GM19324 (cell line): Measurements from ENCODE around the gene FLCN.
"Not testable (repeated sequence)": the region's sequence is repeated elsewhere in the genome, so short reads cannot be mapped to it uniquely, and the experiment has no call there.

ENCODE experiments used
- ATAC-seq: cut with Tn5 transposase; IDR thresholded peaks from one replicate; pipeline ENCODE4 v1.9.1; 2021; ENCODE audit warnings: mild to moderate bottlenecking, moderate library complexity; ENCODE audit not compliant: unreplicated experiment, low FRiP score

FLCN gene

GRCh38 chr17:17214646-17215436, 22.1 kb downstream of the FLCN start:
- no peak for ATAC-seq

- ATAC-seq: no peak
Measured at GRCh38 chr17:17213775-17214174, 23.2 kb downstream of the FLCN start.

- no peak for ATAC-seq
Measured at GRCh38 chr17:17207998-17208397, 29.0 kb downstream of the FLCN start.

GRCh38 chr17:17206913-17207335, 30.0 kb downstream of the FLCN start:
- ATAC-seq: no peak

- ATAC-seq: peak; percentile 53
Measured at GRCh38 chr17:17206124-17206912, 30.6 kb downstream of the FLCN start, which contains the start of gene PLD6. Gene PLD6 (minus strand): TSS chr17:17206333. CDS start chr17:17206286, 47 bp downstream.

GRCh38 chr17:17205368-17206123, 31.4 kb downstream of the FLCN start:
- ATAC-seq: peak; percentile 24

GRCh38 chr17:17204635-17205231, 32.2 kb downstream of the FLCN start:
- ATAC-seq: no peak

GRCh38 chr17:17204041-17204591, 32.9 kb downstream of the FLCN start:
- no peak for ATAC-seq

- no peak for ATAC-seq
Measured at GRCh38 chr17:17203173-17203730, 33.7 kb downstream of the FLCN start.

- ATAC-seq: no peak
Measured at GRCh38 chr17:17201907-17202306, 35.1 kb downstream of the FLCN start.

- no peak for ATAC-seq
Measured at GRCh38 chr17:17201271-17201670, 35.7 kb downstream of the FLCN start.

GRCh38 chr17:17200831-17201230, 36.1 kb downstream of the FLCN start:
- ATAC-seq: no peak

GRCh38 chr17:17200311-17200710, 36.7 kb downstream of the FLCN start:
- no peak for ATAC-seq

GRCh38 chr17:17198281-17198680, 38.7 kb downstream of the FLCN start:
- ATAC-seq: no peak

GRCh38 chr17:17196776-17197175, 40.2 kb downstream of the FLCN start:
- ATAC-seq: no peak

GRCh38 chr17:17195466-17195865, 41.5 kb downstream of the FLCN start:
- not testable (repeated sequence) for ATAC-seq

- ATAC-seq: no peak
Measured at GRCh38 chr17:17191961-17192381, 45.0 kb downstream of the FLCN start.

- ATAC-seq: no peak
Measured at GRCh38 chr17:17191346-17191792, 45.6 kb downstream of the FLCN start.

- no peak for ATAC-seq
Measured at GRCh38 chr17:17190188-17190587, 46.8 kb downstream of the FLCN start.

GRCh38 chr17:17189559-17189958, 47.4 kb downstream of the FLCN start:
- no peak for ATAC-seq
